B cell (primary cell): ENCODE data around the gene DNAH8.

Experiments used
- EZH2 ChIP-seq: IDR thresholded peaks from 2 replicates; pipeline ENCODE4 v1.6.1; 2012; ENCODE audit warnings: borderline replicate concordance, low read depth, mild to moderate bottlenecking, moderate library complexity, low read length; ENCODE audit not compliant: insufficient read depth, poor library complexity, severe bottlenecking
- TF ChIP-seq, protein P1 (sequence below): fragments of 200-600 bp; IDR thresholded peaks from one replicate; pipeline ENCODE4 v1.8.0; 2022; ENCODE audit warnings: antibody characterized with exemption, mild to moderate bottlenecking

DNA sequence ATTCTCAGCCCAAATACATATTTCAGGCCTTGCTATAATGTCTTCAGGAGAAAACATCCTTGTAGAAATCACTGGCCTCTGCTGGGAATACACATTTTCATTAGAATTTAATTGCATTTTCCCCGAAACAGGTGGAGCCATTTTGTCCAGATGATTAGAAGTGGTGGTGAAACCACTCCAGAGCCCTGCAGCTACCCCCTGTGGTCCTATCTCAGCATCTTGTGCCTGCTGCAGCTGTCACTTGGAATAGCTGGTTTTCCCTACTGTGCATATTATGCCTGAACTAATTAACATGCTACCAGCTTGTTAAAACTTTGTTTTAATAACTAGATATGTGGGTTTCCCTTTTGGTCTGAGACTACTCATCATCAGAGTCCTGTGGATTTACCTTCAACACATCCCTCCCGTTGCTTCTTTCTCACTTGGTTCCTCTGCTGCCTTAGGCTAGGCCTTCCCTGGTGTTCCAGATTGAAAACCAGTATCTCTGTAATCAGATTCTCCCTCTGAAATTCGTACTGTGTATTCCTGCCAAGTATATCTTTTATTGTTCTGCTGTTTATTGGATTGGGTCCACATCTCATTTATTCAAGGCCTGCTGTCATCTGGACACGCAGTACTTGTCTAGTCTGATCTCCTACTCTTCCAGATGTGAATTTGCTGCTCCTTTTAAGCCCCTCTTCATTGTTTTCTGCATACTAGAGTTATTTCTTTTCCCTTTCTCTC, 15.2 kb downstream of the DNAH8 start:
- TF ChIP-seq, protein P1, sequence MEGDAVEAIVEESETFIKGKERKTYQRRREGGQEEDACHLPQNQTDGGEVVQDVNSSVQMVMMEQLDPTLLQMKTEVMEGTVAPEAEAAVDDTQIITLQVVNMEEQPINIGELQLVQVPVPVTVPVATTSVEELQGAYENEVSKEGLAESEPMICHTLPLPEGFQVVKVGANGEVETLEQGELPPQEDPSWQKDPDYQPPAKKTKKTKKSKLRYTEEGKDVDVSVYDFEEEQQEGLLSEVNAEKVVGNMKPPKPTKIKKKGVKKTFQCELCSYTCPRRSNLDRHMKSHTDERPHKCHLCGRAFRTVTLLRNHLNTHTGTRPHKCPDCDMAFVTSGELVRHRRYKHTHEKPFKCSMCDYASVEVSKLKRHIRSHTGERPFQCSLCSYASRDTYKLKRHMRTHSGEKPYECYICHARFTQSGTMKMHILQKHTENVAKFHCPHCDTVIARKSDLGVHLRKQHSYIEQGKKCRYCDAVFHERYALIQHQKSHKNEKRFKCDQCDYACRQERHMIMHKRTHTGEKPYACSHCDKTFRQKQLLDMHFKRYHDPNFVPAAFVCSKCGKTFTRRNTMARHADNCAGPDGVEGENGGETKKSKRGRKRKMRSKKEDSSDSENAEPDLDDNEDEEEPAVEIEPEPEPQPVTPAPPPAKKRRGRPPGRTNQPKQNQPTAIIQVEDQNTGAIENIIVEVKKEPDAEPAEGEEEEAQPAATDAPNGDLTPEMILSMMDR: no peak
- TF ChIP-seq EZH2: no peak
